GM19372 (cell line): ENCODE data around the gene IDI1.

ENCODE experiments used
- ATAC-seq: cut with Tn5 transposase; IDR thresholded peaks from one replicate; pipeline ENCODE4 v1.9.1; 2021; ENCODE audit warnings: mild to moderate bottlenecking, low read depth, moderate library complexity; ENCODE audit not compliant: unreplicated experiment

The IDI1 gene

GRCh38 chr10:997266-998022 is 51.5 kb downstream of the IDI1 start:
- ATAC-seq: no peak

- ATAC-seq: no peak
Observed at GRCh38 chr10:996031-996430, 52.9 kb downstream of the IDI1 start.

GRCh38 chr10:995559-995926 is 53.4 kb downstream of the IDI1 start:
- no peak for ATAC-seq

GRCh38 chr10:994836-995558 is 53.9 kb downstream of the IDI1 start:
- no peak for ATAC-seq

- ATAC-seq: no peak
Observed at GRCh38 chr10:992871-993270, 56.0 kb downstream of the IDI1 start.

GRCh38 chr10:992467-992866 is 56.5 kb downstream of the IDI1 start:
- no peak for ATAC-seq

- ATAC-seq: no peak
Observed at GRCh38 chr10:990808-991207, 58.1 kb downstream of the IDI1 start.
